GM18858 (cell line): ENCODE measurements around the gene SNRK.

Source experiments
- ATAC-seq: cut with Tn5 transposase; IDR thresholded peaks from one replicate; pipeline ENCODE4 v1.9.1; 2021; ENCODE audit not compliant: unreplicated experiment

The SNRK gene

DNA sequence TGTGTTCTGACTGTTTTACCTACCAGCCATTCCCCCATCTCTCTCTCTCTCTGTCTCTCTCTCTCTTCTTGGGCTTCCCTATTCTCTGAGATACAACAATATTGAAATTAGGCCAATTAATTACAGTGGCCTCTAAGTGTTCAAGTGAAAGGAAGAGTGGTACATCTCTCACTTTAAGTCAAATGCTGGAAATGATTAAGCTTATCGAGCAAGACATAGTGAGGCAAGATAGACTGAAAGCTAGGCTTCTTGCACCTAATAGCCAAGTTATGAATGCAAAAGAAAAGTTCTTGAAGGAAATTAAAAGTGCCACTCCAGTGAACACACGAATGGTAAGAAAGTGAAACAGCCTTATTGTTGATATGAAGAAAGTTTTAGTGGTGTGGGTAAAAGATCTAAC lies 21.3 kb downstream of the SNRK start:
- no peak for ATAC-seq

- no peak for ATAC-seq
Observed at GRCh38 chr3:43309372-43310305, 23.3 kb downstream of the SNRK start.

DNA sequence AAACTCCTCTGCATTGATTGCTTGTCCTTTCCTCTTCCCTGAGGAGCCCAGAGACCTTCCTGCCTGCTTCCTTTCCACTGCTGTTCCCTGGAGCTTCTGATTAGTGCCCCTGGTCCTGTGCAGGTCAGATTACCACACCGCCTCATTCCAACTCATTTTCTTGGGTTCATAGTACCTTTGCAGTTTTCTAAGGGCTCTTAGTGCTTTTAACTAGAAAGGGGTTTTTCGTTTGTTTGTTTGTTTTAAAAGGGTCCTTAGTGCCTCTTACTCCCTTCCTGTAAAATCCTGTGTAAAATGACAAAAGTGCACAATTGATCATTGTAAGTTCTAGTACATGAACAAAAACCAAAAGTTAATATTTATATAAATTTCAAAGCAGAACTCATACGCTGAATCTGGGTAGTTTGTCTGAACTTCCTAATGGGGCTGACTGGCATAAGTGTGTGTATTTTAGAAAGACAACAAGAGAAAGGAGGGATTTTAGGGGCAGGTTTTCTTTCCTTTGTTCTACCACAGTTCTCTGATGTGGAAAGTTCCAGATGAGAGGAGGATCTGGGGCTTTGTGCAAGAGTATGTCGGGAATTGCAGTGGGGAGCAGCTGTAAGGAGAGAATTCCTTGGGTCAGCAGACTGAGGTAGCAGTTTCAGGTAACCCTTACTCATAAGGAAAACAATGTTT lies 30.6 kb downstream of the SNRK start:
- no peak for ATAC-seq

DNA sequence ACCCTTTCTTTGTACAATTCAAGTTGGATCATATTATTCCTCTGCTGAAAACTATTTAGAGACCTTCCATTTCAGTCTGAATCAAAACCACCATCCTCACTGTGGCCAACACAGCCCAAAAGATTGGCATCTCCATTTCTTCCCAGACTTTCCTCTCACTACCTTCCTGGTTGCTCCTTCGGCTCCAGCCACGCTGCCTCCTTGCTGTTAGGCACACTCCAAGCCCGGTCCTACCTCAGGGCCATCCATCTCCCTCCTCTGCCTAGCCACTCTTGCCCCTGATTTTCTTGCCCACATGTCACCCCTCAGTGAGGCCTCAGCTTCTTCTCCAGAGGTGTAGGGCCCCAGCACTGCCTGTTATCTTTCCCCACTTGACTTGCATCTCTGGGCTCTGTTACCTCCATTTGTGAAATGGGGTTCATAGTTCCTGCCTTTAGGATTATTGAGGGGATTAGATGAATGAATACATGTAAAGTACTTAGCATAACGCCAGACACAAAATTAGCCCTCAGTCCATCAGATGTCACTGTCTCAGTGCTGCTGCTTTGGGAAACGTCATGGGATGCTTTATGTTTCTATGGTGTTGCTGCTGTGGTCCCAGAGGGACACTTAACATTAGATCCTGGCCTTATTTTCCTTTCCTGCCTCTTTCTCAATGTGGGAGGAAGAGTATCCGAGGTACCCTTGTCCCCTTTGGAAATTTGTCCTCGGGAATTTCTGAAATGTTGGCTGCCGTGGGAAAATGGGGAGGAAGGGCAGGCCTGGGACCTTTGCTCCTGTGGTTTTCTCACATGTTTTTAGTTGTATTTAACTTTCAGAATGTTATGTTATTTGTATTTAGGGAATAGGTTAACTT lies 31.3 kb downstream of the SNRK start:
- no peak for ATAC-seq

DNA sequence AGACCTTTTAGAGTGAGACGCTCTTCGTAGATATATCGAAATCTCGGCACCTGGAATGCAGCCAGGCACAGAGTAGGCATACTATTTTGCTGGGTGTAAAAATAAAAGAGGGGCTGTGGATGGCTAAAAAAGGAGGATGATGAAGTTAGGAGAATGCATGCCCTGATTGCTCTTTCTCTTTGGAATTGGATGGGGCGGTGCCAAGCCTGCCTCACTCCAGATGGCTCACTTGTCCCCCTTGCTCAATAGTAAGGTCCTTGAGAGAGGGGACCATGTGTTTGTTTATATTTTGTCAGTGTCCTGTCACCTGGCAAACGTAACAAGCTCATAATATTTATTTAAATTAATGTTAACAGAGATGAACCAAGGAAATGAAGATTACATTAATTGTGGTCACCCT lies 33.0 kb downstream of the SNRK start:
- ATAC-seq: no peak

DNA sequence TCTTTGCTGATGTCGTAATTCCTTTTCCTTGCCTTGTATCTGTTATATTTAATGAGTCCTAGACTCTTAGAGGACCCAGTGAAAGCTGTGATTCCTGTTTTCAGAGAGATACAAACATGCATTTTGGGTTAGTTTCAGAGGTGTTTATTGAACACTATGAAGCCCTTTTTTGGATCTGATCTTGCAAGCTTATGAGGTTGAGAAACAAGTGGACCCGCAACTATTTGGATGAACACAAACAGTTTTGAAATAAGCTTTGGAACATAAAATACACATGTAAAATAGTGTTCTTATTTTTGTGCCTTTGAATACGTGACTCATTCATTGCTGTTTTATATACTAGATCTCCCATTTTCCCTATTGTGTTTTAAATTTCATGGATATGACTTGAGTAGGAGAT lies 33.5 kb downstream of the SNRK start:
- ATAC-seq: no peak

DNA sequence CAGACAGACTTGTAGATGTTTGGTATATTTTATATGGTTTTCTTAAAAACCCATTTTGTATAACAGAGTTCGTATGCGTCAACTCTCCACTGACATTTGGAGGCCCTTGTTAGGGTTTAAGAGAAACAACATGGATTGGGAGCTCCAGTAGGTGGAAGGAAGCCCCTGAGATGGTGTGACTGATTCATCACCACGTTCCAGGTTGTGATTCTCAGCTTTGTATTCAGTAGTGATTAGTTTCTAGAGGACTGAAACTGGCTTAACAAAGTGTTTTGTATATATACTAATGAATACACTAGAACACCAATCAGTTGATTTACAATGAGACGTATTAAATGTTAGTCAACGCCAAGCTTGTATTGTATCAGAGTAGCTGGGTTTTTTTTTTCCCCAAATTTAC lies 33.9 kb downstream of the SNRK start:
- ATAC-seq: no peak

- no peak for ATAC-seq
Observed at GRCh38 chr3:43323541-43323940, 37.2 kb downstream of the SNRK start.

GRCh38 chr3:43326891-43327581 lies 40.7 kb downstream of the SNRK start:
- no peak for ATAC-seq

DNA sequence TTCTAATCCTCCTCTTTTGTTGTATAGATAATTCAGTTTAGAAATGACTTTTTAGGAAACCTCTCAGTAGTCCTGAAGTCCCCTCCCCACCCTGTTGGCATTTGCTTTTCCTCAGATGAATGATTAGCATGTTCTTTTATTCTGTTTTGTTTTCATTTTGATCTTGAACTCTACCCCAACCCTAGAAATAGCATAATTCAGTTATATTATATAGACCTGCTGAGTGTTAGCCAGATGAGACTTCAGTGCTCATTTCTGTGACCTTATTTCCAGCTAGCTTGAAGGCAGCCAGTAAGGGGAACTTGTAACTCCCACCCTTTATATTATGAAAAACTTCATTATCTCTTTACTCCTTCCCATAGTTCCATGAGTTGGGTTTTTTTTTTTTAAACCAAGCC lies 41.2 kb downstream of the SNRK start:
- no peak for ATAC-seq

DNA sequence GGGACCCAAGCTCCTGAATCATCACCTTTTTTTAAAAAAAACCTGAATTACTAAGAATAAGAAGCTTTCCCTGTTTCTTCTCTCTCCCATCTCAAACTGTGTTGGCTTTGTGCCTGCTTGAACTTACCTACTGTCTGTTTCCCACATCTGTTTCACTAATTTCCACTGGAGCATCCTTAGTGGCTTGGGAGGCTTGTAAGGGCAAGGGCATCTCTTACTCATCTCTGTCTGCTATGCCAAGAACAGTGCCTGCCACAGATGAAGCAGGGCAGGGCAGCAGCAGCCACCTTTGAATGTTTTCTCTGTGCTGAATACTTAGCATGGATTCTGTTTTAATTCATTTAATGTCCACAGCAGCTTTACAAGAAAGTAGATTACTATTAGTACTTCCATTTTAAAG lies 42.3 kb downstream of the SNRK start:
- no peak for ATAC-seq

- no peak for ATAC-seq
Observed at GRCh38 chr3:43330981-43331380, 44.6 kb downstream of the SNRK start.

GRCh38 chr3:43331381-43331780 lies 45.0 kb downstream of the SNRK start:
- ATAC-seq: no peak

GRCh38 chr3:43334976-43335375 lies 48.6 kb downstream of the SNRK start:
- no peak for ATAC-seq

GRCh38 chr3:43335799-43336198 lies 49.5 kb downstream of the SNRK start:
- no peak for ATAC-seq

DNA sequence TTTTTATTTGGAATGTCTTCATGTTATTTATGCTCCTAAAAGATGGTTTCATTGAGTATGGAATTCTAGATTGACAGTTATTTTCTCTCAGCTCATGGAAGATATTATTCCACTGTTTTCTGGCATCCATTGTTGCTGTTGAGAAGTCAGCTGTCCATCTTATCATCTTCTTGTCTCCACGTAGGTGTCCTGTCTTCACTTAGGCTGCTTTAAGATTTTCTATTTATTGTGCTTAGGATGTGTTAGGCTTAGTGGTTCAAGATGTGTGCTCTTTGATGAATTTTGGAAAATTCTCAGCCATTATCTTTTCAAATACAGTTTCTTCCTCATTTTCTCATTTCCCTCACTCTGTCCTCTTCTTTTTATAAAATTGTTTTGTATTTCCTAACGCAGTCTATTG lies 52.0 kb downstream of the SNRK start:
- no peak for ATAC-seq

GRCh38 chr3:43340403-43340802 lies 54.1 kb downstream of the SNRK start:
- no peak for ATAC-seq

DNA sequence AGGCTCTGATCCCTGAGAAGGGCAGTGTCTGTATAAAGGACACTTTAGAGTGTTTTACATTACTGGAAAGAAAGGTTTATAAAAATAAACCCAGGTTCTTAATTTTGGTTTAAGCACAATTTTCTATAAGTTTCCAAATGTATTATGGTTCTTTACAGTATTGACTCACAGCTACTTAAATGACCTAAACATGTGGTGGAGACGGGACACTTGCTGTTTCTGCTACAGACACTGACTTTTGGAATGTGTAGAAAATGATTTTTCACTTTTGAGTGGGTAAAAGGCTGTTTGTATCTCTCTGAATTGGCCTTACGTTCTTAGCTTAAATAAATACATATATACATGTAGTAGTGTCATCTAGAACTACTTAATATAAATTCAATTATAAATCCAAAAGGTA lies 55.4 kb downstream of the SNRK start:
- no peak for ATAC-seq

DNA sequence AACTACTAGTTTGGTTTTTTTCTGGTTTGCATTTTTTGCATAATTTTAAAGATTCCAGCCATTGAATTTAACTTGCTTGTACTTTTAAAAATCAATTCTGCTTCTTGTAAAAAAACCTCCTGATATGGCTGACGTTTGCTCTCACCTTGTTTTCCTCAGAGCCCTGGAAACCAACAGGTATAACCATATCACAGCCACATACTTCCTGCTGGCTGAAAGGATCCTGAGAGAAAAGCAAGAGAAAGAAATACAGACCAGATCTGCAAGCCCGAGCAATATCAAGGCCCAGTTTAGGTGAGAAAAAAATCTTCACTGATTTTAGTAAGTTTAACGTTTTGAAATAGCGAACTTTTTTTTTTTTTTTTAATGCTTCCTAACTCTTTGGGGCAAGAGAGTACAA lies 56.8 kb downstream of the SNRK start:
- no peak for ATAC-seq

DNA sequence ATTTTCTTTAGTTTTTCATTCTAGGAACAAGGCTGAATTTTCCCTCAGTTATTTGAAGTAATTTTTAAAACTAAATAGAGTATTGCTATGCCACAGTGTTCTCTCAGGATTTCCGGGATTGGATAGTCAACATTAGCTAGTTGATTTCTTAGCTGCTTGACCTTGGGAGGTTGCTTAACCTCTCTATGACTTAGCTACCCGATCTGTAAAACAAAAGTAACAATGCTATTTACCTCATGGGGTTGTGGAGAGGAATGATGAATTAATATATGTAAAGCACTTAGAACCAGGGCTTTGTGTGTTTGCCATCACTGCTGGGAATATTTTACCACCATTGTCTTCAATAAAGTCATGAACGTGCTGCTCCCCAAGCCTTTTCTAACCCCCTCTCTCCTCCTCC lies 57.5 kb downstream of the SNRK start:
- no peak for ATAC-seq

DNA sequence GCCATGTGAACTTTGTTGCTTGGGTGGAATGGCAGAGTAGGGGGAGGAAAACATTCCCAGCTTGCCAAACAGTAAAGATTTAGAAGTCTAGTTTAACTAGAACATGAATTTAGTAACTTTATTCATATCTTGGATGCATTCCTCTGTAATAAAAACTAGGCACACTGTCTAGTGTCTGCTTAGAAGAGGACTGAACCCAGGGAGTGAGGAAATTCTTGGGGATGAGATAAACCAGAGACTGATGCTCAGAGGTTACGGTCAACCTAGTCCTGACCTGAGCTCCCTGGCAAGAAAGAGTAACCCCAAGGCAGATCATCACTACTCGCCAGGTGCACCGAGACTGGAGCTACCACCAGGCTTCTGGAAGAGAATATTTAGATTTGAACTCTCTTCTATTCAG lies 58.2 kb downstream of the SNRK start:
- no peak for ATAC-seq
